Frontal cortex (tissue), 4 donors: ENCODE results near the gene GOLGA6L25. TPM values are rescaled to one million over a fixed set of nuclear protein-coding genes. Genes with fewer than 3 reads are reported as not detected.
"Not testable (repeated sequence)": the region's sequence is repeated elsewhere in the genome, so short reads cannot be mapped to it uniquely, and the experiment has no call there.

ENCODE experiments used
- DNase-seq, 2 donors: peaks; one replicate each; pipeline ENCODE4 v3.0.0; 2012; ENCODE audit warnings: low spot score in 2 of 2
- FAIRE-seq: peaks from 2 replicates; lab custom pipeline; 2012; peaks lifted over from hg19 to GRCh38; lab: Jason Lieb, UNC
- small RNA-seq: library from RNA; depleted of rRNA; stranded (forward); fragments of <200 nt; gene quantifications from one replicate; pipeline ENCODE3, GENCODE V24; 2014
- total RNA-seq: library from RNA; depleted of rRNA; stranded (reverse); fragments of >200 nt; gene quantifications from one replicate; pipeline ENCODE4 v1.2.3, GENCODE V29; 2014
- donor health status: control.
- donor health status: control.
- donor health status: control.

GOLGA6L25 gene, protein sequence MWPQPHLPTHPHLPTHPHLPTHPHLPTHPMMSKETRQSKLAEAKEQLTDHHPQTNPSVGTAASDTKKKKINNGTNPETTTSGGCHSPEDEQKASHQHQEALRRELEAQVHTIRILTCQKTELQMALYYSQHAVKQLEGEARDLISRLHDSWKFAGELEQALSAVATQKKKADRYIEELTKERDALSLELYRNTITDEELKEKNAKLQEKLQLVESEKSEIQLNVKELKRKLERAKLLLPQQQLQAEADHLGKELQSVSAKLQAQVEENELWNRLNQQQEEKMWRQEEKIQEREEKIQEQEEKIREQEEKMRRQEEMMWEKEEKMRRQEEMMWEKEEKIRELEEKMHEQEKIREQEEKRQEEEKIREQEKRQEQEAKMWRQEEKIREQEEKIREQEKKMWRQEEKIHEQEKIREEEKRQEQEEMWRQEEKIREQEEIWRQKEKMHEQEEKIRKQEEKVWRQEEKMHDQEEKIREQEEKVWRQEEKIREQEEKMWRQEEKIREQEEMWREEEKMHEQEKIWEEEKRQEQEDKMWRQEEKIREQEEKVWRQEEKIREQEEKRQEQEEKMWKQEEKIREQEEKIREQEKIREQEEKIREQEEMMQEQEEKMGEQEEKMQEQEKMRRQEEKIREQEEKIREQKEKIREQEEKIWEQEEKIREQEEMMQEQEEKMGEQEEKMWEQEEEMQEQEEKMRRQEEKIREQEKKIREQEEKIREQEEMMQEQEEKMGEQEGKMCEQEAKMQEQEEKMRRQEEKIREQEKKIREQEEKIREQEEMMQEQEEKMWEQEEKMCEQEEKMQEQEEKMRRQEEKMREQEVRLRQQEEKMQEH
- not detected for total RNA-seq

DNA sequence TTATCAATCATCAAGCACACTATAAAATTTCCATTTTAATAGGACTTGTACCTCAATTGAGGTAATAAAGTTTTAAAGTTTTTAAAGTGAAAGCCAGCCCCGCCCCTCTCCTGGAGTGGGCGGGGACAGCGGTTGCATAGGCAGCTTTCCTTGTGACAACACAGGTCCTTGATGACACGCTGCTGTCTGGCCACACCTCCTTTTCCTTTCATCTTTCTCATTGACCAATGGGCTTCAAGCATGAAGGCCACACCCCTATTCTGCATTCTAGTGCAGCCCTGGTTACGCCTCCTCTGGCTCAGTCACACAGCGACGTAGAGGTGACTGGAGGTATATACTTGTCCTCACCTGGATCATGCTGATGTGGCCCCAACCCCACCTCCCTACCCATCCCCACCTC is at the start of gene GOLGA6L25:
TSS of gene GOLGA6L25 (plus strand) at position 301 of the 400 bp plus-strand sequence. CDS start at position 362, 61 bp downstream.
- not testable (repeated sequence) for DNase-seq, FAIRE-seq

- DNase-seq, FAIRE-seq: not testable (repeated sequence)
Measured at GRCh38 chr15:28508217-28508889, 45.0 kb upstream of the GOLGA6L25 start.

GRCh38 chr15:28514128-28514527 is 39.2 kb upstream of the GOLGA6L25 start:
- FAIRE-seq, DNase-seq: not testable (repeated sequence)

DNA sequence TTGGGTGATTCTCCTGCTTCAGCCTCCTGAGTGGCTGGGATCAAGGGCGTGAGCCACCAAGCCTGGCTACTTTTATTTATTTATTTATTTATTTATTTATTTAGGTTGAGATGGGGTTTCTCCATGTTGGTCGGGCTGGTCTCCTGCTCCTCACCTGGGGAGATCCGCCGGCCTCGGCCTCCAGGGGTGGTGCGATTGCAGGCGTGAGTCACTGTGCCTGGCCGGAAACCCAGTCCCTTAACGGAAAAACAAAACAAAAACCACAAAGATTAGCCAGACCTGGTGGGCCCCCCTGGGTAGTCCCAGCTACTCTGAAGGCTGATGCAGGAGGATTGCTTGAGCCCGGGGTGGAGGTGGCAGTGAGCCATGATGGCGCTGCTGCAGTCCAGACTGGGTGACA is 38.2 kb upstream of the GOLGA6L25 start:
- FAIRE-seq = not testable (repeated sequence)

DNA sequence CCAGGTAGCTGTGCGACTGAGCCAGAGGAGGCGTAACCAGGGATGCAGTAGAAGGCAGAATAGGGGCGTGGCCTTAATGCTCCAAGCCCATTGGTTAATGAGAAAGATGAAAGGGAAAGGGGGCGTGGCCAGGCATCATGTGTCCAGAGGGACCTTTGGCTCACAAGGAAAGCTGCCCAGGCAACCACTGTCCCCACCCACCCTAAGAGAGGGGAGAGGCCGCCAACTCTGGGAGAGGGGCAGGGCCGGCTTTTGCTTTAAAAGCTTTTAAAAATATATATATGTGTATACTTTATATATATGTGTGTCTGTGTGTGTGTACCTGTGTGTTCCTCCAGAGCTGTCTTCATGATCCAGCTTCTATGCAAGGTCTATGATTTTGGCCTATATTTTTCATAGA is 20.4 kb upstream of the GOLGA6L25 start, which contains the start of gene GOLGA8G:
TSS of gene GOLGA8G (minus strand) at position 18 of the 400 bp plus-strand sequence. CDS start 62 bp downstream, outside the sequence.
- FAIRE-seq, DNase-seq: not testable (repeated sequence)

More for the DNA sequence above, 38.2 kb upstream of the GOLGA6L25 start:
- not testable (repeated sequence) for DNase-seq

- not testable (repeated sequence) for FAIRE-seq, DNase-seq
Measured at GRCh38 chr15:28573351-28573750, 20.0 kb downstream of the GOLGA6L25 start.

DNA sequence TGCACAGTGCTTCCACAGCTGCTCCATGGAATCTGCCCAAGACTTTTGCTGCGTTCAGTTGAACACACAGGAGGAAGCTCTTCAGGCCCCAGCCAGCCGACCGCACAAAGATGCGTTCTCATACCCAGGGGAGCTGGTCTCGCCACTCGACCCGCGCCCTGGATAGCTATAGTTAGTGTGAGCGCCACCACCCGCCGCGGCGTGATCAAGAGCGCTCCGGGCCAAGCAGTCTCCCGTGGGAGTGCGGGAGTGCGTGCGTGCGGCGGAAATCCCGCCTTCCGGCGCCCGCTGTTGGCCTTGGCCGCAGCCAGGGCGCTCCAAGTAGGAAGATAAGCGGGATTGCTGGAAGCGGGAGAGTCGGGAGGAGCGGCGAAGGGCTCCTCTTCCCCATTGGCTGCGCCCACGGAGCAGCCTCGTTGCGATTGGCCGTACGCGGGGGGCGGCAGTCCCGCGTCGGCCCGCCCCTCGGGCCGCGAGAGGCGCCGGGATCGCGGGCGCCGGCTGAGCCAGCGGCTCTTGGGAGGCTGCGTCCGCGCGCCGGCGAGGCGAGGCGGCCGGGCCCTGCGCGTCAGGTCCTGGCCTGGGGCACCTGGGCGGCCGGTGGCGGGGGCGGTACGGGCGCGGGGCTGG is 35.7 kb downstream of the GOLGA6L25 start:
- FAIRE-seq, DNase-seq: not testable (repeated sequence)

DNA sequence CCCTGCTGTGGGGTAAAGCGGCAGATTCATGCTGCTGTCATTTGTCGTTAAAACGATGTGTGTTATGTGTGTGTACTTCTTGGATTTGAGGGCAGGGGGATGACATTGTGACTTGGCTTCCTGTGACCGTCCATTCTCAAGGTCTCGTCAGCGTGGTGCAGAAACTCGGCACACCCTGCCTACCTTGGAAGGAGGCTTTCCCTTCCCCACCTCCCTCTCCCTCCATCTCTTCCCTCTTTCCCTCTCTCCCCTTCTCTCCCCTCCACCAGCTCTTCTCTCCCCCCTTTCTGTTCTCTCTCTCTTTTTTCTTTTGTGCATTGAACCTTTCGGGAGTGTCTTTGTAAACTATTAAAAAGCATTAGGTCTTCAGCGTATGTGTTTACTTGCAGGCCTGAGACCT is 36.4 kb downstream of the GOLGA6L25 start:
- not testable (repeated sequence) for FAIRE-seq, DNase-seq

GRCh38 chr15:28592395-28592794 is 39.0 kb downstream of the GOLGA6L25 start:
- FAIRE-seq, DNase-seq: not testable (repeated sequence)

GRCh38 chr15:28593424-28594129 is 40.2 kb downstream of the GOLGA6L25 start:
- not testable (repeated sequence) for FAIRE-seq, DNase-seq

DNA sequence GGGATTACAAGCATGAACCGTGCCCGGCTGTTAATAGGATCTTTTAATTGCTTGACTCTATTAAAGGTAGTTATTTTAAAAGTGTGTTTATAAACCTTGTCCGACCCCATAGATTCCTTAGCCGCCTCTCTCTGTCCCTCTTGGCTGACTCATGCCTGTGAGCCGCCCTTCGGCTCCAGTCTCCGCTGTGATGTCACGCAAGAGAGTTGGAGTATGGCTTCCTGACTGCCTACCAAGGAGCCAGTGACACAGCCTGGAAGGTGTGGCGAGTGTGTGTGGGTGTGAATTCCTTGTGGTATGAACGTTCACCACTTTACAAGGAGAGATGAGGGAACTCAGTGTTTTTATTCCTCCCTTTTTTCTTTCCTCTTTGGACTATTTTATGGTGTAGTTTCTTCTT is 44.1 kb downstream of the GOLGA6L25 start:
- FAIRE-seq, DNase-seq: not testable (repeated sequence)

DNA sequence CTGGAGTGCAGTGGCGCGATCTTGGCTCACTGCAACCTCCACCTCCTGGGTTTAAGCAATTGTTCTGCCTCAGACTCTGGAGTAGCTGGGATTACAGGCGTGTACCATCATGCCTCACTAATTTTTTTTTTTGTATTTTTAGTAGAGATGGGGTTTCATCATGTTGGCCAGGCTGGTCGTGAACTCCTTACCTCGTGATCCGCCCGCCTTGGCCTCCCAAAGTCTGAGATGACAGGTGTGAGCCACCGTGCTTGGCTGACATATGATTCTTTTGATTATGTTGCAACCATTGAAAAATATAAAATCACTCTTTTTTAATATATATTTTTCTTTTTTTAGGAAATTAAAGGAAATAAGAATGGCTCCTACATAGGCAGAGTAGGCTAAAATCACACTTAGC is 44.8 kb downstream of the GOLGA6L25 start:
- FAIRE-seq, DNase-seq: not testable (repeated sequence)

DNA sequence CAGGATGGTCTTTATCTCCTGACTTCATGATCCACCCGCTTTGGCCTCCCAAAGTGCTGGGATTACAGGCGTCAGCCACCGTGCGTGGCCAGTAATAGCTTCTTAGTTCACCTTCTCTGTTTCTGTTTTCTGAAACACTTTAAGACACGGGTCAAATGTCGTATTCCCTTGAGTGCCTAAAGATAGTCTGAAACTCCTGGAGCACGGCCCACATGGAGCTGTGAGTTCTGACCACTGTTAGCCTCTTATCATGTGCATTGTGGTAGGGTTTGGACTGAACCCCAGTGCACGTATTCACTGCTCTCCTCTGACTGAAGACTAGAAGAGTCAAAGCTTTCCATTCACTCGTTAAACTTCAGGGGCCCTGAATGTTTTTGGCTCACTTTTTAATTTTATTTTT is 48.8 kb downstream of the GOLGA6L25 start:
- not testable (repeated sequence) for DNase-seq, FAIRE-seq

Small RNAs within 50 kb of the gene (small RNA-seq; reads per million reads assigned to genes)
- not detected for gene AC138749.2
- gene RF00017 = not detected

Other genes with a start within 250 kb of the GOLGA6L25 start
- gene HERC2, start 231.4 kb upstream of the GOLGA6L25 start, total RNA-seq = 65.2 TPM
- not detected for gene GOLGA6L24, start 195.5 kb upstream of the GOLGA6L25 start, total RNA-seq
- gene GOLGA8F, start 174.9 kb upstream of the GOLGA6L25 start, total RNA-seq = not detected
- not detected for gene GOLGA8G, start 20.6 kb upstream of the GOLGA6L25 start, total RNA-seq
- gene GOLGA8M, start 158.9 kb downstream of the GOLGA6L25 start, total RNA-seq = 0.82 TPM